Ectodermal cell (in vitro differentiated cells): Measurements from ENCODE around the gene TNC.

ENCODE experiments used
- H3K27ac ChIP-seq: 2 replicates; pipeline ENCODE4 v1.7.0; 2013; ENCODE audit warnings: mild to moderate bottlenecking, low read depth, low read length; ENCODE audit not compliant: insufficient read depth, poor library complexity, severe bottlenecking
- H3K27me3 ChIP-seq: 2 replicates; pipeline ENCODE4 v1.7.0; 2013; ENCODE audit warnings: mild to moderate bottlenecking, low read length; ENCODE audit not compliant: insufficient read depth, control insufficient read depth, poor library complexity, severe bottlenecking
- H3K36me3 ChIP-seq: one replicate; pipeline ENCODE4 v1.7.0; 2013; ENCODE audit warnings: low read length; ENCODE audit not compliant: control insufficient read depth, insufficient read depth
- H3K4me1 ChIP-seq: one replicate; pipeline ENCODE4 v1.7.0; 2013; ENCODE audit warnings: low read length; ENCODE audit not compliant: control insufficient read depth, insufficient read depth
- H3K4me3 ChIP-seq: 2 replicates; pipeline ENCODE4 v1.7.0; 2013; ENCODE audit warnings: low read depth, low read length, control low read depth; ENCODE audit not compliant: insufficient read depth
- H3K9me3 ChIP-seq: 2 replicates; pipeline ENCODE4 v1.7.0; 2013; ENCODE audit warnings: mild to moderate bottlenecking, low read length, moderate library complexity; ENCODE audit not compliant: control insufficient read depth
- WGBS, 2 experiments: methylation state at CpG; one replicate each; pipeline ENCODE4 v1.1.7; 2013; ENCODE audit warnings: missing lambda C conversion rate in 2 of 2; 5-methylcytosine and 5-hydroxymethylcytosine counted together

Gene TNC

DNA sequence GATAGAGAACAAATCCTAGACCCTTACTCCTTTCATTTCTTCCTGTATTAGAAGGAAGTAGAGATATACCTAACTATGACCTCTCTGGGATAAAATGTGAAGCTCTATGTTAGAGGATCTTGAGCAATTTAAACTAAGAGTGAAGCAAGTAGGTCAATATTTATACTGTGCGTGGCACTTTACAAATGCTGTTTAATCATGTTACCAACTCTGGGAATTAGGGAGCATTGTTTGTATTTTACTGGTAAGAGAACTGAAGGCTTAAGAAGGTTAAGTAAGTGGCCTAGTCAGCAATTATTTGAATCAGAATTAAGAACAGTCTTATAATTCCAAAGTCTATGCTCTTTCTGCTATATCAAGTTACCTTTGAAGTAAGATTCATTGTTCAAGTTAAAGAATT, 12.0 kb downstream of the TNC start:
- Histone ChIP-seq H3K36me3 (no peaks in the 10 kb centered on the region), H3K4me3 (no peak overlapping the region), H3K27me3 (no peaks in the 10 kb centered on the region), H3K27ac (no peak overlapping the region), H3K4me1 (no peaks in the 10 kb centered on the region), H3K9me3 (no peaks in the 10 kb centered on the region)
- 100% methylated on average over 1 of the region's 1 CpG for WGBS, 2 experiments

DNA sequence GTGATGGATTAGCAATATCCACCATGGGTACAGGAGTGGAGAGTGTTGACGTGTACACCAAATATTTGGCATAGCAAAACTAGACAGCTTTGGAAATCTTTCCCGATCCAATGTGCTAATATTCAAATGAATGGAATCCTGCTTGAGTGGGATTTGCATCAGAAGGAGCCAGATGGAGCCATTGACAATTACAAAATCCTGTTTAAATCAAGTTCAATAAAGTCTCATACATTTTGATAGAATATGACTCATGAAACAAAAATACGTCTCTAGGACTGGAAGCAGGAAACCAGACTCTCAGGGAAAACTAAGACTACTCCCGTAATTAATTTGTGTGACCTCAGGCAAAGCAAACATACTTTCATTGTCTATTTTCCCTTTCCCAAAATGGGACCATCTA, 13.0 kb downstream of the TNC start:
- no peak overlapping the region for H3K4me3 ChIP-seq
- no peaks in the 10 kb centered on the region for H3K36me3 ChIP-seq
- no peak overlapping the region for H3K27ac ChIP-seq
- H3K9me3 ChIP-seq = no peaks in the 10 kb centered on the region
- 95 to 99% methylated on average over 4 of the region's 4 CpGs for WGBS, 2 experiments
- H3K27me3 ChIP-seq = no peaks in the 10 kb centered on the region
- no peaks in the 10 kb centered on the region for H3K4me1 ChIP-seq

DNA sequence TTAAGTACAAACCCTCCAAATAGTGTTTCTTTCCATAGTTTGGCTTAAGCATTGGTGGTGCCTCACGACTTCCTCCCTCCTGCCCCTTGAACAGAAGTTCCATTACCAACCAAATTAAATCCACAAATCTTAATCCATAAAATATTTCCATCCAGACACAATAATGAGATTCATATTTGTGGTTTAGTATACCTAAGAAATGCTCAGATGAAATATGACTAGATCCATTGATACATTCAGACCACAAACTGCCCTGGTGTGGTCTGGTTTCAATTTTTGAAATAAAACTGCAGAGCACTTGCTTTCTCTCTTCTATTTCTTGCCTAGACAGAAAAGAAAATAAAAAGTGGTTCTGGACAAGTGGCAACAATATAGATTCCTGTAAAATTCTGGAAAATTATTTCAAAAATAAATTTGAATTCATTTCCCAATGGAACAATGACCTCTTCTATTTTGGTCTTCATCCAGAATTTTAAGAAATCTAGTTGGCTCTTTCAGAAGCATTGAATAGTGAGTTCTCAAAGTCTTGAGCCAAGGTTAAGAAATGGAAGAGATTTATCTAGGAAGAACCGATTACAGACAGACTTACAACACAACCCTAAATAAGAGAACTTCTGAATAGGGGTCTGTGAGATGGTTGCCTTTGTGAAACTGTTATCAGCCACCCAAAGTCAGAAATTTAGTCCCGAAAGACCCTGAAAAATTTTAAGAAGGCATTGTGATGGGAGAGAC, 14.0 kb downstream of the TNC start:
- Histone ChIP-seq H3K4me3 (no peak overlapping the region), H3K4me1 (no peaks in the 10 kb centered on the region), H3K36me3 (no peaks in the 10 kb centered on the region), H3K27me3 (no peaks in the 10 kb centered on the region), H3K27ac (no peak overlapping the region), H3K9me3 (no peaks in the 10 kb centered on the region)
- 92 to 94% methylated on average over 2 of the region's 3 CpGs for WGBS, 2 experiments

DNA sequence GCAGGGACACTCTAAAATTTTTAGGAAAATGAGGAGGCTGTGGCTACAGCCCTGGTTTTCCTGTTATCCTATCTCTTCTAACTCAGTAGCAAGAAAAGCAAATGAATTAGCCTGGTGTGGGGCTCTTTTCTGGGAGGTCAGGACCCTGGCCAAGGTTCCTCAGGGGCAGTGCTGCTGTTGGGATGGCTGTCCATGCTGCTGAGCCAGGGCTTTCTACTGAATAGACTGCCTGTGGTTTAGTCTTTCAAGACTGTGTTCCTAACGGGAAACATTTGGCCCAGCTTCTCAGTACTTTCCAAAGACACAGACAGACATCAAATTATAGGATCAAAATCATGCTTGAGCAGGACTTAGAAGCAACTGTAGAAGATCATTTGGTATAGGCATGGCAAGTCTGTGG, 18.1 kb downstream of the TNC start:
- WGBS, 2 experiments = 5 to 13% methylated on average over 1 of the region's 1 CpG
- H3K27ac ChIP-seq = no peak overlapping the region
- no peaks in the 10 kb centered on the region for H3K27me3 ChIP-seq
- no peaks in the 10 kb centered on the region for H3K9me3 ChIP-seq
- H3K4me1 ChIP-seq = no peaks in the 10 kb centered on the region
- no peak overlapping the region for H3K4me3 ChIP-seq
- H3K36me3 ChIP-seq = no peaks in the 10 kb centered on the region

DNA sequence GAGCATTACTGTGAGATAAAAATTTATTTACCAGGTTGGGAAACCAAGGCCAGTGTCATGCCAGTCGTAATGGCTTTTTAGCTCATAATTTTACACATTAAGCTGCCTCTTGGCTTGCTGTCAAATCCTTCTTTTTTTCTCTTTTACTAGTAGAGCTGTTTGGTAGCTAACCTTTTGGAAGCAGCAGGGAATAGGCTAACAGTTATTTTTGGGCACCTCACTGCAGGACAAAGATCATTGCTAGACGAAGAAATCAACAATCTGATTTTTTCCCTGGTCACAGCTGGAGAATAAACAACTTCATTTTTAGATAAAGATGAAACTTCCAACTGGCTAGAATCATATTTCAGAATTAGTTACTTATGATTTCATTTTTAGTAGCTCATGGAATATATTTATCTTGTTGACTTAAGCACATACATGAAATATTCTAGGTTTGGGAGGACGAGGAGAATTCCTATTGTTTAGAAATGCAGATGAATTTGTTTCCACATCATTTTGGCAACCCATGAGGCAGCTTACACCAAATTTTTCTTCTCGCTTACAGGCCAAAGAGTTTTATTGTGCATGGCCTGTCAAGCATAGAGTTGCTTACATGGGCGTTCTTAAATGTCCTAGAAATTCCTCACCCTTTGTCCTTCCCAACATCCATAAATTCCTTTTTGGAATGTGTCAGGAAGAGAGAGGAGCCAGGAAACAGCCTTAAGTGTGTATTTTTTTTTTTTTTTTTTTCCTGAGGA, 19.6 kb downstream of the TNC start:
- no peaks in the 10 kb centered on the region for H3K36me3 ChIP-seq
- H3K4me3 ChIP-seq = no peak overlapping the region
- H3K4me1 ChIP-seq = no peaks in the 10 kb centered on the region
- no peak overlapping the region for H3K27ac ChIP-seq
- 68 to 74% methylated on average over 4 to 5 of the region's 5 CpGs for WGBS, 2 experiments
- no peaks in the 10 kb centered on the region for H3K9me3 ChIP-seq
- H3K27me3 ChIP-seq = no peaks in the 10 kb centered on the region

DNA sequence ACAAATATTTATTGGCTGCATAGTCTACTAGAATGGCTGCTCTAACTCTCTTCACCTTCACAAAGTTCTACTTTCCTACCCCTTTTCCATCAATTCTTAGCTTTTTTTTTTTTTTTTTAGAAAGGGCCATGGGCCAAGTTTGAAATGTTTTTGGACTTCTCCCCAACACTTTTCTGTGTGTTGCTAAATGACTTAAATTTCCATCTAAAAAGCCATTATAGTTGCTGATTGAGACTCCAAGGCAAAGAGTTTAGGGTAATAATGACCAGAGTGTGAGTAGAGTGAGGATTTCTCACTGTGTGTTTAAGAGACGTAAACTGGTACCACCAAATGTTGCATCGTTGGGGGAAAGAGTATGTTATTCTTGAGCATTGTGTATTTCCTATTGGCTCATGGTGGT, 24.4 kb downstream of the TNC start:
- WGBS, 2 experiments = 87 to 90% methylated on average over 2 of the region's 2 CpGs
- no peaks in the 10 kb centered on the region for H3K9me3 ChIP-seq
- H3K36me3 ChIP-seq = no peaks in the 10 kb centered on the region
- no peak overlapping the region for H3K4me3 ChIP-seq
- H3K4me1 ChIP-seq = no peaks in the 10 kb centered on the region
- no peaks in the 10 kb centered on the region for H3K27me3 ChIP-seq
- no peak overlapping the region for H3K27ac ChIP-seq

DNA sequence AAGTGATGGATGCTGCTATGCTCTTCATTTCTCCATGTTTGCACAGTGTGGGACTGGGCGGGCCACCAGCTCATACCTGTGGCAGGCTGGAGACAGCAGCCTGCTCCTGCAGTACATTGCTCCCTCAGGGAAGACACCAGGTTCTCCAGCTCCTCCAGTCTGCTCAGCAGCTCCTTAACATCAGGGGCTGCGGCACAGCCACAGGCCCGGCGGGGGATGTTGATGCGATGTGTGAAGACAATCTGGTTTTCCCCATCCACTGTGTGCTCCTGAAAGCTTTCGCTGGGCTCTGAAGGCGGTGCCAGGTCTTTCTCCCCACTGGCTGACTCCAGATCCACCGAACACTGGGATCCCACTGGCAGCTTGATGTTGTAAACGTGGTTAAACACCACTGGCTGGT, 27.5 kb downstream of the TNC start:
- H3K36me3 ChIP-seq = no peaks in the 10 kb centered on the region
- H3K27ac ChIP-seq = no peak overlapping the region
- no peaks in the 10 kb centered on the region for H3K4me1 ChIP-seq
- no peak overlapping the region for H3K4me3 ChIP-seq
- WGBS, 2 experiments = 96% methylated on average over 9 of the region's 9 CpGs
- no peaks in the 10 kb centered on the region for H3K27me3 ChIP-seq
- no peaks in the 10 kb centered on the region for H3K9me3 ChIP-seq

DNA sequence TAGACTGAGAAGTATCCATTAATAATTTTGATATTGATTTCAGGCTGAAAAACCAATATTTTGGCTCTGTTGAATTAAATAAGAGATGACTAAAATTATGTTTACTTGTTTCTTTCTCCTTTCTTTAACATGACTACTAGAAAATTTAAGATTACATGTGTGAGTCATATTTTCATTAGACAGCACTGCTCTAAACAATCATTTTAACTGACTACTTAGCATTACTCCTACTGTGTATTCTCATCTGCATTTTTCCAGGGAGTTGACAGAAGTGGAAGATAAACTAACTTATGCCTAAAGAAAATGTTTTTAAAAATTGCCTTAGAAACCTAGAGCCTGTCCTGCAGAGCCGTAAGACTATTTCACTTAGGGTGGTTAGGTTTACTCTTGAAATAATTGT, 29.1 kb downstream of the TNC start:
- Histone ChIP-seq H3K27ac (no peak overlapping the region), H3K9me3 (no peaks in the 10 kb centered on the region), H3K4me3 (no peak overlapping the region), H3K4me1 (no peaks in the 10 kb centered on the region), H3K36me3 (no peaks in the 10 kb centered on the region), H3K27me3 (no peaks in the 10 kb centered on the region)
- WGBS, 2 experiments = 90 to 97% methylated on average over 1 of the region's 1 CpG

DNA sequence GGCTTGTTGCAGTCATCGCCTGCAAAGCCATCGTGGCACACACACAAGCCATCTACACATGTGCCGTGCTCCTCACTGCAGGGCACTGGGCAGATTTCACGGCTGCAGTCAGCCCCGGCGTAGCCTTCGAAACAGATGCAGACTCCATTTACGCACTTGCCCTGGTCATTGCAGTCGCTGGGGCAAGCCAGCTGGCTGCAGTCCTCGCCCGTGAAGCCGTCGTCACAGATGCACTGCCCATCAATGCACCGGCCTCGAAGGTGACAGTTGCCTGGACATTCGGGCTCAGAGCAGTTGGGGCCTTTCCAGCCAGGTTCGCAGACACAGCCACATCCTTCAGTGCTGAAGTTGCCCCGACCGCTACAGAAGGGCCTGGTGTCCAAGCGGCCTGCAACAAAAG, 31.1 kb downstream of the TNC start:
- no peaks in the 10 kb centered on the region for H3K36me3 ChIP-seq
- no peak overlapping the region for H3K4me3 ChIP-seq
- 94 to 95% methylated on average over 20 of the region's 20 CpGs for WGBS, 2 experiments
- no peaks in the 10 kb centered on the region for H3K4me1 ChIP-seq
- no peak overlapping the region for H3K27ac ChIP-seq
- no peaks in the 10 kb centered on the region for H3K27me3 ChIP-seq
- H3K9me3 ChIP-seq = no peaks in the 10 kb centered on the region

DNA sequence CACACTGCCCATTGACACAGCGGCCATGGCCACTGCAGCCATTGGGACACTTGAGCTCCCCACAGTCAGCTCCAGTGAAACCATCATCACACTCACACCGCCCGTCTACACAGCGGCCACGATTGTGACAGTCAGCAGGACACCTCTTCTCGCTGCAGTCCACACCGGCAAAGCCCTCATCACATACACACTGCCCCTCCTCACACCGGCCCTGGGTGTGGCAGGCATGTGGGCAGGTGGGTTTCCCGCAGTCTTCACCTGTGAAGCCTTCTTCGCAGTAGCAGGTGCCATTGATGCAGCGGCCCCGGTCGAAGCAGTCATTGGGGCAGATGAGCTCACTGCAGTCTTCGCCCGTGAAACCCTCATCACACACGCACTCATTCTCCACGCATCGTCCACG, 31.5 kb downstream of the TNC start:
- Histone ChIP-seq H3K27me3 (no peaks in the 10 kb centered on the region), H3K4me1 (no peaks in the 10 kb centered on the region), H3K9me3 (no peaks in the 10 kb centered on the region), H3K36me3 (no peaks in the 10 kb centered on the region), H3K4me3 (no peak overlapping the region), H3K27ac (no peak overlapping the region)
- 93 to 96% methylated on average over 19 of the region's 19 CpGs for WGBS, 2 experiments
